ENCODE measurements around the gene IAH1.

DNA sequence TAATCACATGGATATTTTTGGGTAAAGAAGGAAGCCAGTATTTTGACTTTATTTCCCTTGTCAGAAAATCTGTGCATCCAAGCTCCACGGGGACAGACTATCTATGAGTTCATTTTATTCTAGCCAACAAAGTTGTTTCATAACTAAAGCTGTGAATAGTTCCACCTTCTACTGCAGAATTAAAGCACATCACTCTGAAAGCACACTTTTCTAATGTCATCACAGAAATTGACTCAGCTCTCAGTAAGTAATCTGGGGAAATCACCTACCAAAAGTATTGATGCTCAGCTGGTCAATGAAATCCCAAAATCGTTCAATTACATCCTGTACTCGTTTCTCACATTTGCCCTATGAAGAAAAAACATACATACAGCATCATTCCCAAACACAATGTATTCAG is 19.1 kb downstream of the IAH1 start:
- no peak for TF ChIP-seq ZBTB7A (tag by site-specific recombination; IDR thresholded peaks at IDR 0.05; ENCODE audit: low read depth)
- no peak for TF ChIP-seq ZNF335 (tag by site-specific recombination; conservative IDR thresholded peaks at IDR 0.05)
- TF ChIP-seq, protein P1, sequence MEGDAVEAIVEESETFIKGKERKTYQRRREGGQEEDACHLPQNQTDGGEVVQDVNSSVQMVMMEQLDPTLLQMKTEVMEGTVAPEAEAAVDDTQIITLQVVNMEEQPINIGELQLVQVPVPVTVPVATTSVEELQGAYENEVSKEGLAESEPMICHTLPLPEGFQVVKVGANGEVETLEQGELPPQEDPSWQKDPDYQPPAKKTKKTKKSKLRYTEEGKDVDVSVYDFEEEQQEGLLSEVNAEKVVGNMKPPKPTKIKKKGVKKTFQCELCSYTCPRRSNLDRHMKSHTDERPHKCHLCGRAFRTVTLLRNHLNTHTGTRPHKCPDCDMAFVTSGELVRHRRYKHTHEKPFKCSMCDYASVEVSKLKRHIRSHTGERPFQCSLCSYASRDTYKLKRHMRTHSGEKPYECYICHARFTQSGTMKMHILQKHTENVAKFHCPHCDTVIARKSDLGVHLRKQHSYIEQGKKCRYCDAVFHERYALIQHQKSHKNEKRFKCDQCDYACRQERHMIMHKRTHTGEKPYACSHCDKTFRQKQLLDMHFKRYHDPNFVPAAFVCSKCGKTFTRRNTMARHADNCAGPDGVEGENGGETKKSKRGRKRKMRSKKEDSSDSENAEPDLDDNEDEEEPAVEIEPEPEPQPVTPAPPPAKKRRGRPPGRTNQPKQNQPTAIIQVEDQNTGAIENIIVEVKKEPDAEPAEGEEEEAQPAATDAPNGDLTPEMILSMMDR (tag by site-specific recombination; IDR thresholded peaks at IDR 0.05) = no peak
- TF ChIP-seq, protein P2, sequence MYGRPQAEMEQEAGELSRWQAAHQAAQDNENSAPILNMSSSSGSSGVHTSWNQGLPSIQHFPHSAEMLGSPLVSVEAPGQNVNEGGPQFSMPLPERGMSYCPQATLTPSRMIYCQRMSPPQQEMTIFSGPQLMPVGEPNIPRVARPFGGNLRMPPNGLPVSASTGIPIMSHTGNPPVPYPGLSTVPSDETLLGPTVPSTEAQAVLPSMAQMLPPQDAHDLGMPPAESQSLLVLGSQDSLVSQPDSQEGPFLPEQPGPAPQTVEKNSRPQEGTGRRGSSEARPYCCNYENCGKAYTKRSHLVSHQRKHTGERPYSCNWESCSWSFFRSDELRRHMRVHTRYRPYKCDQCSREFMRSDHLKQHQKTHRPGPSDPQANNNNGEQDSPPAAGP (tag by site-specific recombination; IDR thresholded peaks at IDR 0.05) = no peak

Measured in HEK293 (cell line).